Stomach smooth muscle (tissue), 2 donors: ENCODE results near the gene ZBTB34.

ENCODE experiments used
- H3K27ac ChIP-seq: one replicate; pipeline ENCODE4 v1.7.0; 2013; ENCODE audit warnings: mild to moderate bottlenecking, low read length, inconsistent platforms
- H3K27me3 ChIP-seq, 2 donors: one replicate each; pipeline ENCODE4 v1.7.0; 2013; ENCODE audit warnings: low read length in 2 of 2; ENCODE audit not compliant: insufficient read depth in 2 of 2, control insufficient read depth in 1 of 2
- H3K36me3 ChIP-seq, 2 donors: one replicate each; pipeline ENCODE4 v1.7.0; 2013; ENCODE audit warnings: low read length in 2 of 2; ENCODE audit not compliant: control insufficient read depth in 2 of 2, insufficient read depth in 2 of 2
- H3K4me1 ChIP-seq: one replicate; pipeline ENCODE4 v1.7.0; 2013; ENCODE audit warnings: low read length; ENCODE audit not compliant: control insufficient read depth, insufficient read depth
- H3K4me3 ChIP-seq, 2 donors: one replicate each; pipeline ENCODE4 v1.7.0; 2013; ENCODE audit warnings: low read length in 2 of 2
- H3K9ac ChIP-seq, 2 donors: one replicate each; pipeline ENCODE4 v1.7.0; 2013; ENCODE audit warnings: low read length in 2 of 2, mild to moderate bottlenecking in 1 of 2
- H3K9me3 ChIP-seq, 2 donors: one replicate each; pipeline ENCODE4 v1.7.0; 2013; ENCODE audit warnings: low read length in 2 of 2; ENCODE audit not compliant: control insufficient read depth in 2 of 2
- donor health status: healthy.
- donor health status: Pancreatic carcinoma.

ZBTB34 gene

GRCh38 chr9:126859111-126859510, 1.3 kb upstream of the ZBTB34 start:
- H3K36me3 ChIP-seq: peaks cover 0 to 4% of the 10 kb centered on the region in 2 donors
- H3K4me3 ChIP-seq: no peak overlapping the region
- H3K9ac ChIP-seq: no peak overlapping the region
- H3K4me1 ChIP-seq: peaks cover 18% of the 10 kb centered on the region
- no peaks in the 10 kb centered on the region for H3K9me3 ChIP-seq
- H3K27ac ChIP-seq: no peak overlapping the region
- peaks cover 0 to 2% of the 10 kb centered on the region in 2 donors for H3K27me3 ChIP-seq

DNA sequence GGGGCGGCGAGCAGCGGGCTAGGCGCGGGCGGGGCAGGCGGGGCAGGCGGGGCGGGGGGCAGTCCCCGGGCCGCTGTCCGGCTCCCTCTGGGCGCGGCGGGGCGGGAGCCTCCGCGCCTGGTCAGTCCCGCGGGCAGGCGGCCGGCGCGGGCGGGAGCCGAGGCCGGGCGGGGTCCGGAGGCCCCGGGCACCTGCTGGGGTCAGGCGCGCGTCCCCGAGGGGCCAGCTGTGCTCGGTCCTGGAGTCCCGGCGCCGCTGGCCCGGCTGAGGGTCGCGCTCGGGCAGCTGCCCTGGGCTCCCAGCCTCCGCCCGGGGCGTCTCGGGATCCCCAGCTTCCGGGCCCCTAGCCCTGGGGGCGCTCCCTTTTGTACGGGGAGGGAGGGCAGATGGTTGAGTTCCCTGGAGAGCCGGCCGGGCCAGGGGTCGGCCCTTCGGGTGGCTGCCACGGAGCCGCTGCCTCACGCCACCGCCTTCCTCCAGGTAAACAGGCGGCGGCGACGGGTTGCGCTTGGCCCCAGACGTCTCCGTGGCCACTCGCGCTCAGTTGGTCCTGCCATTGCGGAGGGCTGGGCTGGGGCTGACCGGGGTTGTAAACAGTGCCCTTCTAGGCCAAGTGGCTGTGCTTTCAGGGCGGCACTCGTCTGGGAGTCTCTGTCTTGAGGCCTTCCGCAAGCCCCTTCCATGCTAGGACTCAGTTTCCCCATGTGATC, 473 bp downstream of the ZBTB34 start:
- peaks cover 2 to 12% of the 10 kb centered on the region in 2 donors for H3K36me3 ChIP-seq
- peaks cover 18% of the 10 kb centered on the region for H3K4me1 ChIP-seq
- H3K9me3 ChIP-seq: no peaks in the 10 kb centered on the region
- no peak overlapping the region for H3K27ac ChIP-seq
- H3K4me3 ChIP-seq: peak overlapping the region; percentile 75 to 88
- H3K27me3 ChIP-seq: peaks cover 0 to 2% of the 10 kb centered on the region in 2 donors
- peak overlapping the region; percentile 71 to 85 for H3K9ac ChIP-seq

DNA sequence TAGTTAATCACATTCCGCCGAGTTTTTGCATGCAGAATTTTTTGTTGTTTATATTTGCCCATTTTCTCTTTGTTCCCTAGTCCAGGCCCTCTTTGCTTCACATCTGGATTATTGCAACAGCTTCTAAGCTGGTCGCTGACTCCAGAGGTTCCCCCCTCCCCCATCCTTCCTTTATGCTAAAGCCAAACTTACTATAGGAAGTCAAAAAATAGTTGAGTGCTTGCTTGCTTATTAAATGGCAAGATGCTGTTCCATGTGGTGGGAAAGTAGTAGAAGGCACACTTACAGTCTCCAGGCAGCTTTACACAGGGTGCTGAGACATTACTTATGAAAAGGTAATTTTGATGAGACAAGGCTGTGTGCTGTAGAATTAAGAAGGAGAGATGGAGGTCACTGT, 1.3 kb downstream of the ZBTB34 start:
- Histone ChIP-seq H3K36me3 (peaks cover 5 to 12% of the 10 kb centered on the region in 2 donors), H3K4me3 (peak overlapping the region; percentile 75 to 88), H3K27me3 (peaks cover 0 to 2% of the 10 kb centered on the region in 2 donors), H3K9me3 (no peaks in the 10 kb centered on the region), H3K9ac (peak overlapping the region; percentile 71 to 85), H3K4me1 (peaks cover 18% of the 10 kb centered on the region), H3K27ac (no peak overlapping the region)

- Histone ChIP-seq H3K4me1 (peaks cover 18% of the 10 kb centered on the region), H3K36me3 (peaks cover 5 to 12% of the 10 kb centered on the region in 2 donors), H3K27ac (no peak overlapping the region), H3K9me3 (no peaks in the 10 kb centered on the region), H3K27me3 (peaks cover 0 to under 1% of the 10 kb centered on the region in 2 donors), H3K9ac (peak overlapping the region; percentile 29 to 71), H3K4me3 (peak overlapping the region; percentile 75 to 88)
Observed at GRCh38 chr9:126862104-126862761, 1.8 kb downstream of the ZBTB34 start.

- no peak overlapping the region for H3K4me3 ChIP-seq
- no peaks in the 10 kb centered on the region for H3K27me3 ChIP-seq
- no peaks in the 10 kb centered on the region for H3K9me3 ChIP-seq
- peaks cover 16% of the 10 kb centered on the region for H3K4me1 ChIP-seq
- H3K27ac ChIP-seq: no peak overlapping the region
- H3K36me3 ChIP-seq: peaks cover 9 to 12% of the 10 kb centered on the region in 2 donors
- no peak overlapping the region for H3K9ac ChIP-seq
Observed at GRCh38 chr9:126864771-126865170, 4.3 kb downstream of the ZBTB34 start.

- Histone ChIP-seq H3K27me3 (no peaks in the 10 kb centered on the region), H3K27ac (no peak overlapping the region), H3K4me1 (no peaks in the 10 kb centered on the region), H3K9me3 (no peaks in the 10 kb centered on the region), H3K4me3 (no peak overlapping the region), H3K9ac (no peak overlapping the region), H3K36me3 (peaks cover 5 to 9% of the 10 kb centered on the region in 2 donors)
Observed at GRCh38 chr9:126869368-126869767, 8.9 kb downstream of the ZBTB34 start.

DNA sequence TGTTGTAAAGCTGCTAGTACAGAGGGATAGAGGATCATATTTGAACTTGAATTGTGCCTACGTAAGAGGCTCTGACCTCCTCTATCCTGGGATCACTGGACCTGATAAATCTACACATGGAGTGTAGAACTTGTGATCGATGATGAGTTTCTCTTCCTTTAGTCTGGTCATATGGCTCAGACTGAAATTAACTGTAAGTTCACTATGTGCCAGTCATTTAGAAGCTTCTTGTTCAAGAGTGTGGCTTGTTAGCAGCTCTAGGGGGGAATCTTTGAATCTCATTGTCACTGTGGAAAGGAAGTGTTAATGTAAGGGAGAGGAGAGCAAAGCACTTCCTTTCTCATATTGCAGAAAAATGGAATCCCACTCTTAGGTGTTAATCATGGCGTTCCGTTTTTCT, 12.1 kb downstream of the ZBTB34 start:
- Histone ChIP-seq H3K27ac (no peak overlapping the region), H3K9me3 (no peaks in the 10 kb centered on the region), H3K4me1 (no peaks in the 10 kb centered on the region), H3K36me3 (peaks cover 0 to 4% of the 10 kb centered on the region in 2 donors), H3K9ac (no peak overlapping the region), H3K4me3 (no peak overlapping the region), H3K27me3 (no peaks in the 10 kb centered on the region)

GRCh38 chr9:126874546-126875314, 14.3 kb downstream of the ZBTB34 start:
- Histone ChIP-seq H3K9me3 (no peaks in the 10 kb centered on the region), H3K9ac (no peak overlapping the region), H3K4me3 (no peak overlapping the region), H3K27ac (no peak overlapping the region), H3K4me1 (no peaks in the 10 kb centered on the region), H3K36me3 (peaks cover 0 to 5% of the 10 kb centered on the region in 2 donors), H3K27me3 (no peaks in the 10 kb centered on the region)

GRCh38 chr9:126875756-126876510, 15.5 kb downstream of the ZBTB34 start:
- Histone ChIP-seq H3K36me3 (peaks cover 9 to 17% of the 10 kb centered on the region in 2 donors), H3K4me1 (no peaks in the 10 kb centered on the region), H3K4me3 (no peak overlapping the region), H3K27ac (no peak overlapping the region), H3K9me3 (no peaks in the 10 kb centered on the region), H3K27me3 (no peaks in the 10 kb centered on the region), H3K9ac (no peak overlapping the region)

DNA sequence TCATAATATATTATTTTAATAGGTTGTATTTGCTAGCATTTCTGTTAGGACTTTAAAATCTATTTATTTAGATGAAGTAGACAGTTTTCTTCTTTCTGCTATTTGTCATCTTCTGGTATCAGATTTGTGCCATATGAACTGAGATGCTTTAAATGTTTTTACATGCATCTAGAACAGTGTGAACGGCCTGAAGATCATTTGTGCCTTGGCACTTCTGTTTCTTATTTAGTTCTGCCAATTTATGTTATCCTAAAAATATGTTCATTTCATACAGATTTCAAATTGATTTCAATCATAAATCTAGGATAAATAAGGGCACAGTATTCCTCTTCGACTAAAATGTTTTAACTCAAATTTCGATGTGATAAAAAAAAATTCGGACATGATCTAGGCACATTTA, 16.1 kb downstream of the ZBTB34 start:
- H3K27me3 ChIP-seq: no peaks in the 10 kb centered on the region
- H3K27ac ChIP-seq: no peak overlapping the region
- peaks cover 11 to 17% of the 10 kb centered on the region in 2 donors for H3K36me3 ChIP-seq
- no peaks in the 10 kb centered on the region for H3K4me1 ChIP-seq
- no peak overlapping the region for H3K9ac ChIP-seq
- no peak overlapping the region for H3K4me3 ChIP-seq
- no peaks in the 10 kb centered on the region for H3K9me3 ChIP-seq
